ENCODE data around the gene OR1D2. TPM values are rescaled to one million over a fixed set of nuclear protein-coding genes. Genes with fewer than 3 reads are reported as not detected.
"Not testable (repeated sequence)": the region's sequence is repeated elsewhere in the genome, so short reads cannot be mapped to it uniquely, and the experiment has no call there.

Gene OR1D2
- total RNA-seq, 1 experiment from 2014 or later, result not detected

DNA sequence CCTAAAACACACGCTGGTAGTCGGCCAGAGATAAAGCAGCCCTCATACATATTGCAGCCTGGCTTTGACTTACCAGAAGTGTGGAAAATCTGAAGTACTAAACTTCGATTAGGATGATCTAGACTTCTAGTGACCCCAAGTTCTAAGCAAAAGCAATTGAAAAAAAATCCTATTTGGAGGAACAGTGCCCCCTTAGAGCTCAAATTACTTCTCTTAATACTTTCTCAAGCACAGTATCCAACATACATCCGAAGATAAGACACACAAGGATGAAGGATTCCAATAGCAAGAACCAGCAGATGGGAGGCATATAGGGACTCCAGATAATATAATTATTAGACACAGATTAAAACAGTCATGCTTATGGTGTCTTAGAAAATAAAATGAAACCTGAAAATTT is 30.4 kb downstream of the OR1D2 start:
- H3K9me3 ChIP-seq (ENCODE audit: control insufficient read depth, insufficient read depth, low read depth, low read length); BruUV-seq (replicated peaks); intact Hi-C loops (cut with micrococcal nuclease; ENCODE audit: unreplicated experiment); POLR2A ChIA-PET; H3K36me3 ChIP-seq (ENCODE audit: control insufficient read depth, insufficient read depth, low read length); ATAC-seq; DNase-seq (ENCODE audit: low read depth, low spot score); H3K27me3 ChIP-seq (ENCODE audit: control insufficient read depth, insufficient read depth, low read length); in situ Hi-C loops (cut with HindIII; ENCODE audit: low pct_unique_long_range_greater_than_20kb, low sequenced_read_pairs); H3K4me3 ChIP-seq (ENCODE audit: low read depth in 2 of 2, low read length in 2 of 2); H3K27ac ChIP-seq (ENCODE audit: low read length); CTCF ChIA-PET; H3K4me1 ChIP-seq (ENCODE audit: control insufficient read depth, insufficient read depth, low read length): not testable (repeated sequence)

DNA sequence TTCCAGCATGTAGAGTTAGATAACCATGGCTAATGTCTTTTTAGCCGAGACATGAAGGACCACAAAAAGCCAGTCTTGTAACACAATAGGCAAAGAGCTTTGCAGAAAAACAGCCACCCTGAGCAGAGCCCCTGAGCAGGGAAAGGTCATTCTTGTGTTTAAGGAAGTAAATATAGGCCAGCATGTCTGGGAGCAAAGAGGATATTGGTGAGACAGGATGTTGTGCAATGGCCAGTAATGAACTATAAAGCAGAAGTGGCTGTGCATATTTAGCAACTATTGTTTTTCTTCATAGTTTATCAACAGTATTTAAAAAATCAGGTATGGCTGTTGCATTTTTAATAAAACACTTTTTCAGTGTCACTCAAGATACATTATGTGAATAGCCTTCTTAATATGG is 39.0 kb downstream of the OR1D2 start:
- H3K9me3 ChIP-seq (ENCODE audit: control insufficient read depth, insufficient read depth, low read depth, low read length); intact Hi-C loops (cut with micrococcal nuclease; ENCODE audit: unreplicated experiment); CTCF ChIA-PET; BruUV-seq (replicated peaks); H3K27ac ChIP-seq (ENCODE audit: low read length); H3K27me3 ChIP-seq (ENCODE audit: control insufficient read depth, insufficient read depth, low read length); H3K4me1 ChIP-seq (ENCODE audit: control insufficient read depth, insufficient read depth, low read length); ATAC-seq; H3K36me3 ChIP-seq (ENCODE audit: control insufficient read depth, insufficient read depth, low read length); in situ Hi-C loops (cut with HindIII; ENCODE audit: low pct_unique_long_range_greater_than_20kb, low sequenced_read_pairs); H3K4me3 ChIP-seq (ENCODE audit: low read depth in 2 of 2, low read length in 2 of 2); POLR2A ChIA-PET; DNase-seq (ENCODE audit: low read depth, low spot score): not testable (repeated sequence)

DNA sequence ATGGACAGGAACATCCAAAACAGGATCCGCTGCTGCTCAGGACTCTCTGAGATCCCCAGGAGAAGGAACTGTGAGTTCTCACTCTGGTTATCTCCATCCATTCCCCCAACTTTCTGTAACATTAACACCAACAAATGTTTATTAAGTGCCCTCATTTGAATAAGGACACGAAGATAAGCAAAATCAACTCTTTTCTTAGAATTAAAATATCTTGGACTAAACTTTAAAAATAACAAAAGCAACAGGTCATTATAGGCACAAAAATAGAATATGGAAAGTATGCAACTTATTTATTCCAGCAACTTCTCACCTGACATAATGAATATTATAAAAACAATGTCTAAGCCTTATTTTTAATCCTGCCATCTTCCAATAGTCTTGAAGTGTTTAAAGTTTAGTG is 40.7 kb downstream of the OR1D2 start, which contains the start of gene OR1D5:
TSS of gene OR1D5 (minus strand) at position 101 of the 400 bp plus-strand sequence. CDS start at position 101, 0 bp downstream.
- ATAC-seq; POLR2A ChIA-PET; DNase-seq (ENCODE audit: low read depth, low spot score); H3K27me3 ChIP-seq (ENCODE audit: control insufficient read depth, insufficient read depth, low read length); BruUV-seq (replicated peaks); H3K36me3 ChIP-seq (ENCODE audit: control insufficient read depth, insufficient read depth, low read length); CTCF ChIA-PET; H3K4me3 ChIP-seq (ENCODE audit: low read depth in 2 of 2, low read length in 2 of 2); H3K4me1 ChIP-seq (ENCODE audit: control insufficient read depth, insufficient read depth, low read length); in situ Hi-C loops (cut with HindIII; ENCODE audit: low pct_unique_long_range_greater_than_20kb, low sequenced_read_pairs); intact Hi-C loops (cut with micrococcal nuclease; ENCODE audit: unreplicated experiment); H3K9me3 ChIP-seq (ENCODE audit: control insufficient read depth, insufficient read depth, low read depth, low read length); H3K27ac ChIP-seq (ENCODE audit: low read length): not testable (repeated sequence)

DNA sequence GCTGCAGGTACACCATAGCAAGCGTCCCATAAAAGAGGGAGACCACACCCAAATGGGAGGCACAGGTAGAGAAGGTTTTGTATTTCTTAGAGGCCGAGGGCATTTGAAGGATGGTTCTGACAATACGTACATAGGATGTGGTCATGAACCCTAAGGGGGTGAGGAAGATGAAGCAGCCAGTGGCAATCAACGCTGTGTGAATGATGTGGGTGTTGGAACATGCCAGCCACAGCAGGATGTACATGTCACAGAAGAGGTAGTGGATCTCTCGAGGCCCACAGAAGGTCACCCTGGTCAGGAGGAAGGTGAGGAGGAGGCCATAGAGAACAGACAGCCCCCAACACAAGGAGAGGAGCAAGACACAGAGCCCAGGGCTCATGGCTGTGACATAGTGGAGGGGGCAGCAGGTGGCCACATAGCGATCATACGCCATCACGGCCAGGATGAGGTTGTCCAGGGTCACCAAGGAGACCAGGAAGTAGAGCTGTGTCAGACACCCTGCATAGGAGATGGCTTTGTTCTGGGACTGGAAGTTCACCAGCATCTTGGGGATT is 41.3 kb downstream of the OR1D2 start:
- intact Hi-C loops (cut with micrococcal nuclease; ENCODE audit: unreplicated experiment); CTCF ChIA-PET; H3K36me3 ChIP-seq (ENCODE audit: control insufficient read depth, insufficient read depth, low read length); H3K27ac ChIP-seq (ENCODE audit: low read length); H3K4me3 ChIP-seq (ENCODE audit: low read depth in 2 of 2, low read length in 2 of 2); in situ Hi-C loops (cut with HindIII; ENCODE audit: low pct_unique_long_range_greater_than_20kb, low sequenced_read_pairs); POLR2A ChIA-PET; DNase-seq (ENCODE audit: low read depth, low spot score); H3K9me3 ChIP-seq (ENCODE audit: control insufficient read depth, insufficient read depth, low read depth, low read length); H3K27me3 ChIP-seq (ENCODE audit: control insufficient read depth, insufficient read depth, low read length); H3K4me1 ChIP-seq (ENCODE audit: control insufficient read depth, insufficient read depth, low read length); BruUV-seq (replicated peaks); ATAC-seq: not testable (repeated sequence)

DNA sequence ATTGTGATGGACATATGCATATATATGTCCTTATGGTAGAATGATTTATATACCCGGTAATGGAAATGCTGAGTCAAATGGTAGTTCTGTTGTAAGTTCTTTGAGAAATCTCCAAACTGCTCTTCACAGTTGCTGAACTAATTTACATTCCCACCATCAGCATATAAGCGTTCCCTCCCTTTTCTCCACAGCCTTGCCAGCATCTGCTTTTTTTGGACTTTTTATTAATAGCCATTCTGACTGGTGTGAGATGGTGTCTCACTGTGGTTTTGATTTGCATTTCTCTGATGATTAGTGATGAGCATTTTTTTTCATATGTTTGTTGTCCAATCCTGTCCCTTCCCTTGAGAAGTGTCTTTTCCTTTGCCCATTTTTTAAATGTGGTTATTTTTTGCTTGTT is 49.4 kb downstream of the OR1D2 start:
- CTCF ChIA-PET; H3K36me3 ChIP-seq (ENCODE audit: control insufficient read depth, insufficient read depth, low read length); H3K27me3 ChIP-seq (ENCODE audit: control insufficient read depth, insufficient read depth, low read length); BruUV-seq (replicated peaks); ATAC-seq; H3K9me3 ChIP-seq (ENCODE audit: control insufficient read depth, insufficient read depth, low read depth, low read length); H3K4me1 ChIP-seq (ENCODE audit: control insufficient read depth, insufficient read depth, low read length); DNase-seq (ENCODE audit: low read depth, low spot score); POLR2A ChIA-PET; in situ Hi-C loops (cut with HindIII; ENCODE audit: low pct_unique_long_range_greater_than_20kb, low sequenced_read_pairs); H3K4me3 ChIP-seq (ENCODE audit: low read depth in 2 of 2, low read length in 2 of 2); intact Hi-C loops (cut with micrococcal nuclease; ENCODE audit: unreplicated experiment); H3K27ac ChIP-seq (ENCODE audit: low read length): not testable (repeated sequence)

Data from Panc1 (cell line).